Ovary (tissue), 9 donors: ENCODE measurements around the gene RUNX2. TPM values are rescaled to one million over a fixed set of nuclear protein-coding genes. Genes with fewer than 3 reads are reported as not detected.
"Not testable (repeated sequence)": the region's sequence is repeated elsewhere in the genome, so short reads cannot be mapped to it uniquely, and the experiment has no call there.

ENCODE experiments used
- DNase-seq, 5 donors: peaks; one replicate each; pipeline ENCODE4 v3.0.0-alpha.2; 2019 to 2020
- H3K27ac ChIP-seq, 2 donors: fragments of 200-600 bp; one replicate each; pipeline versions ENCODE4 v1.5.1 to v1.8.0; 2019 to 2022
- H3K27me3 ChIP-seq: fragments of 200-600 bp; one replicate; pipeline ENCODE4 v1.8.0; 2022
- H3K36me3 ChIP-seq: fragments of 200-600 bp; sonication (generic); one replicate; pipeline ENCODE4 v1.5.1; 2019
- H3K4me1 ChIP-seq: one replicate; pipeline ENCODE4 v1.8.1; 2013; ENCODE audit warnings: mild to moderate bottlenecking, moderate library complexity; ENCODE audit not compliant: insufficient read depth
- H3K4me3 ChIP-seq: fragments of 200-600 bp; sonication (generic); one replicate; pipeline ENCODE4 v1.5.1; 2017
- H3K9me3 ChIP-seq, 2 donors: fragments of 200-600 bp in 1 of 2; sonication (generic) in 1 of 2; one replicate each; pipeline versions ENCODE4 v1.5.1 to v1.8.1; 2013 to 2019; ENCODE audit warnings: mild to moderate bottlenecking in 1 of 2, moderate library complexity in 1 of 2
- CTCF ChIP-seq, 3 donors: fragments of 450-650 bp in 2 of 3; fragments of 200-600 bp in 1 of 3; IDR thresholded peaks; one replicate each; pipeline versions ENCODE4 v1.5.1 to v1.8.0; 2016 to 2022; ENCODE audit warnings: antibody characterized with exemption in 3 of 3, mild to moderate bottlenecking in 1 of 3
- EP300 ChIP-seq: sonication (generic); formaldehyde crosslinking; IDR thresholded peaks from one replicate; pipeline ENCODE4 v1.6.1; 2017; ENCODE audit warnings: antibody characterized with exemption
- POLR2A ChIP-seq: fragments of 450-650 bp; IDR thresholded peaks from one replicate; pipeline ENCODE4 v1.6.1; 2017; ENCODE audit warnings: antibody characterized with exemption, mild to moderate bottlenecking, moderate library complexity
- WGBS, 3 donors: extraction: QIAGEN DNeasy Blood & Tissue Kit in 1 of 3; methylation state at CpG; one replicate each; pipeline versions ENCODE4 v1.1.5 to v1.1.7; 2013 to 2017; 5-methylcytosine and 5-hydroxymethylcytosine counted together
- intact Hi-C, 4 donors: fragments of 100-400 bp; cut with DNase I; formaldehyde crosslinking; loops; one replicate each; pipeline versions ENCODE4 v1.11.0 to v1.15.1; 2022 to 2023
- polyA plus RNA-seq, 2 donors: library from polyadenylated mRNA; stranded (reverse); fragments of 200-250 nt in 1 of 2; fragments of 350-450 nt in 1 of 2; fragmentation: Illumina TruSeq in 1 of 2; extraction: RNeasy Lipid Tissue Mini Kit (QIAGEN cat#74804) in 1 of 2; gene quantifications; one replicate each; pipeline ENCODE4 v1.2.3, GENCODE V29; 2013 to 2014
- total RNA-seq, 7 donors: library from RNA; depleted of rRNA in 2 of 7; stranded (reverse); fragments of >200 nt in 2 of 7; fragmentation: NEBNext Ultra II Directional in 3 of 7; extraction: Animal tissue kit (Norgen Biotek cat#: 25700) in 3 of 7; gene quantifications; one replicate each; pipeline versions ENCODE4 v1.1.0 to v1.2.4, GENCODE V29; 2016 to 2023
- donor health status: DM: no; HTN: no; CAD: no; lungs with moderate emphysema.
- donor health status: DM: no; HTN: no; CAD: no.
- donor health status: Bipolar disorder and iron deficiency.
- donor health status: DM: yes; HTN: yes; CAD: no.
- donor health status: DM: no; HTN: no; CAD: no.
- donor health status: DM: yes; HTN: yes; CAD: no.

The RUNX2 gene
- total and polyA plus RNA-seq, 9 donors: 1.1 to 25.2 (median 3.3) TPM

- Histone ChIP-seq H3K4me3 (no peak overlapping the region), H3K27ac (no peak overlapping the region), H3K4me1 (no peaks in the 10 kb centered on the region), H3K27me3 (no peaks in the 10 kb centered on the region), H3K36me3 (no peaks in the 10 kb centered on the region), H3K9me3 (no peaks in the 10 kb centered on the region)
- TF ChIP-seq CTCF (IDR thresholded peaks at IDR 0.05): no peak
- no peak for TF ChIP-seq POLR2A
- no peak for TF ChIP-seq EP300
- DNase-seq: no peak
- intact Hi-C loops: no loop called here
Observed at GRCh38 chr6:45464685-45465084, 136.6 kb downstream of the RUNX2 start.

GRCh38 chr6:45466686-45467085 lies 138.6 kb downstream of the RUNX2 start:
- H3K4me3 ChIP-seq: no peak overlapping the region
- H3K36me3 ChIP-seq: no peaks in the 10 kb centered on the region
- H3K9me3 ChIP-seq: no peaks in the 10 kb centered on the region
- intact Hi-C loops: no loop called here
- H3K27ac ChIP-seq: no peak overlapping the region
- WGBS, 3 donors: 37 to 54% (median 44%) methylated on average over 4 of the region's 4 CpGs
- no peaks in the 10 kb centered on the region for H3K27me3 ChIP-seq
- no peaks in the 10 kb centered on the region for H3K4me1 ChIP-seq
- DNase-seq: no peak
- no peak for TF ChIP-seq CTCF (IDR thresholded peaks at IDR 0.05)
- TF ChIP-seq EP300: no peak
- no peak for TF ChIP-seq POLR2A

- DNase-seq, intact Hi-C loops, H3K9me3 ChIP-seq, H3K4me1 ChIP-seq, H3K27me3 ChIP-seq, H3K27ac ChIP-seq, H3K4me3 ChIP-seq, H3K36me3 ChIP-seq: not testable (repeated sequence)
- WGBS, 3 donors: 85 to 94% (median 93%) methylated on average over 6 of the region's 6 CpGs
Observed at GRCh38 chr6:45467417-45467816, 139.3 kb downstream of the RUNX2 start.

- TF ChIP-seq EP300: no peak
- no peak for TF ChIP-seq CTCF (IDR thresholded peaks at IDR 0.05)
- TF ChIP-seq POLR2A: no peak
- Histone ChIP-seq H3K4me3 (no peak overlapping the region), H3K4me1 (peaks cover 4% of the 10 kb centered on the region), H3K36me3 (no peaks in the 10 kb centered on the region), H3K27me3 (no peaks in the 10 kb centered on the region), H3K27ac (no peak overlapping the region), H3K9me3 (no peaks in the 10 kb centered on the region)
- 94 to 98% (median 96%) methylated on average over 3 of the region's 3 CpGs for WGBS, 3 donors
- intact Hi-C loops: no loop called here
- DNase-seq: no peak
Observed at GRCh38 chr6:45467853-45468252, 139.7 kb downstream of the RUNX2 start.

GRCh38 chr6:45469663-45470062 lies 141.5 kb downstream of the RUNX2 start:
- no peak overlapping the region for H3K27ac ChIP-seq
- WGBS, 3 donors: 94 to 98% (median 95%) methylated on average over 4 of the region's 4 CpGs
- no peaks in the 10 kb centered on the region for H3K36me3 ChIP-seq
- no peaks in the 10 kb centered on the region for H3K9me3 ChIP-seq
- H3K4me1 ChIP-seq: peaks cover 4% of the 10 kb centered on the region
- H3K27me3 ChIP-seq: no peaks in the 10 kb centered on the region
- no peak for TF ChIP-seq CTCF (IDR thresholded peaks at IDR 0.05)
- TF ChIP-seq EP300: no peak
- TF ChIP-seq POLR2A: no peak
- DNase-seq: no peak
- H3K4me3 ChIP-seq: no peak overlapping the region
- intact Hi-C loops: no loop called here
